Transverse colon (tissue), 3 donors: ENCODE data around the gene UBE4B.

ENCODE experiments used
- POLR2A ChIP-seq: fragments of 450-650 bp; IDR thresholded peaks from one replicate; pipeline ENCODE4 v1.6.1; 2016; ENCODE audit warnings: antibody characterized with exemption, mild to moderate bottlenecking, moderate library complexity
- TF ChIP-seq, protein P1 (sequence below), 5 experiments: fragments of 200-600 bp in 3 of 5; fragments of 450-650 bp in 2 of 5; sonication (generic) in 3 of 5; IDR thresholded peaks; 1 replicate in 2 of 5; 2 replicates in 3 of 5; pipeline ENCODE4 v1.5.1; 2016 to 2017; ENCODE audit warnings: antibody characterized with exemption in 5 of 5, inconsistent platforms in 3 of 5, mild to moderate bottlenecking in 2 of 5, moderate library complexity in 1 of 5

DNA sequence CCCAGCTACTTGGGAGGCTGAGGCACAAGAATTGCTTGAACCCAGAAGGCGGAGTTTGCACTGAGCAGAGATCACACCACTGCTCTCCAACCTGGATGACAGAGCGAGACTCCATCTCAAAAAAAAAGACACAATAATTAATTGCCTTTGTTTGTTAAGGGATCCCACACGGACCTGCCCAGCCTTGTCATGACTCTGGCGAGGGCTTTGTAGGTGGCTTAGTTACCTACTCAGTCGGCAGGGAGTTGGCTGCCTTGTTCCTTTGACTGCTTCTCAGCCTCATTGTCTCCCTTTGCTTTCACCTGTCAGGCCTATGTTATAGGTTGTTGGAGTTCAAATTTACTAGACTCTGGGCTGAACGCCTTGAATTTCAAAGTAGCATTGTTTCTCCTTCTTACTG lies 82.0 kb downstream of the UBE4B start:
- TF ChIP-seq POLR2A = no peak
- TF ChIP-seq, protein P1, sequence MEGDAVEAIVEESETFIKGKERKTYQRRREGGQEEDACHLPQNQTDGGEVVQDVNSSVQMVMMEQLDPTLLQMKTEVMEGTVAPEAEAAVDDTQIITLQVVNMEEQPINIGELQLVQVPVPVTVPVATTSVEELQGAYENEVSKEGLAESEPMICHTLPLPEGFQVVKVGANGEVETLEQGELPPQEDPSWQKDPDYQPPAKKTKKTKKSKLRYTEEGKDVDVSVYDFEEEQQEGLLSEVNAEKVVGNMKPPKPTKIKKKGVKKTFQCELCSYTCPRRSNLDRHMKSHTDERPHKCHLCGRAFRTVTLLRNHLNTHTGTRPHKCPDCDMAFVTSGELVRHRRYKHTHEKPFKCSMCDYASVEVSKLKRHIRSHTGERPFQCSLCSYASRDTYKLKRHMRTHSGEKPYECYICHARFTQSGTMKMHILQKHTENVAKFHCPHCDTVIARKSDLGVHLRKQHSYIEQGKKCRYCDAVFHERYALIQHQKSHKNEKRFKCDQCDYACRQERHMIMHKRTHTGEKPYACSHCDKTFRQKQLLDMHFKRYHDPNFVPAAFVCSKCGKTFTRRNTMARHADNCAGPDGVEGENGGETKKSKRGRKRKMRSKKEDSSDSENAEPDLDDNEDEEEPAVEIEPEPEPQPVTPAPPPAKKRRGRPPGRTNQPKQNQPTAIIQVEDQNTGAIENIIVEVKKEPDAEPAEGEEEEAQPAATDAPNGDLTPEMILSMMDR (IDR thresholded peaks at IDR 0.05) = no peak
